Vagina (tissue), 2 donors: ENCODE results near the gene VAMP4. TPM values are rescaled to one million over a fixed set of nuclear protein-coding genes. Genes with fewer than 3 reads are reported as not detected.

ENCODE experiments used
- DNase-seq, 2 donors: peaks; one replicate each; pipeline ENCODE4 v3.0.0-alpha.2; 2017; ENCODE audit errors: extremely low spot score in 2 of 2
- H3K27ac ChIP-seq: fragments of 200-600 bp; sonication (generic); one replicate; pipeline ENCODE4 v1.5.1; 2019
- H3K27me3 ChIP-seq: fragments of 200-600 bp; sonication (generic); one replicate; pipeline ENCODE4 v1.5.1; 2019
- H3K36me3 ChIP-seq, 2 donors: fragments of 200-600 bp; sonication (generic); one replicate each; pipeline ENCODE4 v1.5.1; 2017 to 2019
- H3K4me1 ChIP-seq: fragments of 200-600 bp; sonication (generic); one replicate; pipeline ENCODE4 v1.5.1; 2019
- H3K4me3 ChIP-seq, 2 donors: fragments of 200-600 bp; sonication (generic); 1 replicate in 1 of 2; 2 replicates in 1 of 2; pipeline ENCODE4 v1.5.1; 2016 to 2019
- H3K9me3 ChIP-seq: fragments of 200-600 bp; sonication (generic); one replicate; pipeline ENCODE4 v1.5.1; 2019
- POLR2A ChIP-seq, 2 donors: fragments of 450-650 bp; IDR thresholded peaks; one replicate each; pipeline ENCODE4 v1.6.1; 2017; ENCODE audit warnings: antibody characterized with exemption in 2 of 2, mild to moderate bottlenecking in 2 of 2, moderate library complexity in 2 of 2
- POLR2AphosphoS5 ChIP-seq, 2 donors: sonication (generic); formaldehyde crosslinking; IDR thresholded peaks; one replicate each; pipeline ENCODE4 v1.9.0; 2017; ENCODE audit warnings: antibody characterized with exemption in 2 of 2, mild to moderate bottlenecking in 2 of 2, low read depth in 1 of 2; ENCODE audit not compliant: insufficient read depth in 1 of 2
- intact Hi-C: fragments of 100-400 bp; cut with DNase I; formaldehyde crosslinking; loops from one replicate; pipeline ENCODE4 v1.15.1; 2023
- total RNA-seq: library from RNA; depleted of rRNA; stranded (reverse); fragments of >200 nt; gene quantifications from one replicate; pipeline ENCODE4 v1.2.3, GENCODE V29; 2016
- TF ChIP-seq, protein P1 (sequence below), 3 experiments: fragments of 450-650 bp in 2 of 3; fragments of 200-600 bp in 1 of 3; sonication (generic) in 1 of 3; IDR thresholded peaks; one replicate each; pipeline ENCODE4 v1.5.1; 2017 to 2019; ENCODE audit warnings: antibody characterized with exemption in 3 of 3, mild to moderate bottlenecking in 2 of 3, moderate library complexity in 2 of 3

VAMP4 gene
- total RNA-seq, 1 donor from 2014 or later = 8.1 TPM

DNA sequence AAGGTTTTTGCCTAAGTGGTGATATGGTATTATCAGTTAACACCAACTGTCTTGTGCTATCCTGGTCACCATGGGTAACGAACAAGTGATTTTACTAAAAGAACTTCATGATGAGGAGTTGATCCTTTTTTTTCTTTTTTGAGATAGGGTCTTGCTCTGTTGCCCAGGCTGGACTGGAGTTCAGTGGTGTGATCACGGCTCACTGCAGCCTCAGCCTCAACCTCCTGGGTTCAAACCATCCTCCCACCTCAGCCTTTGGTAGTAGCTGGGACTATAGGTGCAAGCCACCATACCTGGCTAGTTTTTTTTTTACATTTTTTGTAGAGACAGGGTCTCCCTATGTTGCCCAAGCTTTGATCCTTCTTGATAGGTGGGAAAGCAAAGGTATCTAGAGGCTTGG, 44.7 kb upstream of the VAMP4 start:
- Histone ChIP-seq H3K36me3 (peaks cover 0 to 78% of the 10 kb centered on the region in 2 donors), H3K4me1 (peaks cover 37% of the 10 kb centered on the region), H3K4me3 (no peak overlapping the region), H3K9me3 (no peaks in the 10 kb centered on the region), H3K27ac (no peak overlapping the region), H3K27me3 (no peaks in the 10 kb centered on the region)
- TF ChIP-seq POLR2AphosphoS5 (IDR thresholded peaks at IDR 0.05; ENCODE audit: insufficient read depth in 1 of 2, low read depth in 1 of 2) (no peak), POLR2A (IDR thresholded peaks at IDR 0.05) (no peak)
- TF ChIP-seq, protein P1, sequence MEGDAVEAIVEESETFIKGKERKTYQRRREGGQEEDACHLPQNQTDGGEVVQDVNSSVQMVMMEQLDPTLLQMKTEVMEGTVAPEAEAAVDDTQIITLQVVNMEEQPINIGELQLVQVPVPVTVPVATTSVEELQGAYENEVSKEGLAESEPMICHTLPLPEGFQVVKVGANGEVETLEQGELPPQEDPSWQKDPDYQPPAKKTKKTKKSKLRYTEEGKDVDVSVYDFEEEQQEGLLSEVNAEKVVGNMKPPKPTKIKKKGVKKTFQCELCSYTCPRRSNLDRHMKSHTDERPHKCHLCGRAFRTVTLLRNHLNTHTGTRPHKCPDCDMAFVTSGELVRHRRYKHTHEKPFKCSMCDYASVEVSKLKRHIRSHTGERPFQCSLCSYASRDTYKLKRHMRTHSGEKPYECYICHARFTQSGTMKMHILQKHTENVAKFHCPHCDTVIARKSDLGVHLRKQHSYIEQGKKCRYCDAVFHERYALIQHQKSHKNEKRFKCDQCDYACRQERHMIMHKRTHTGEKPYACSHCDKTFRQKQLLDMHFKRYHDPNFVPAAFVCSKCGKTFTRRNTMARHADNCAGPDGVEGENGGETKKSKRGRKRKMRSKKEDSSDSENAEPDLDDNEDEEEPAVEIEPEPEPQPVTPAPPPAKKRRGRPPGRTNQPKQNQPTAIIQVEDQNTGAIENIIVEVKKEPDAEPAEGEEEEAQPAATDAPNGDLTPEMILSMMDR (IDR thresholded peaks at IDR 0.05) = no peak
- intact Hi-C loops = no loop called here
- no peak for DNase-seq

DNA sequence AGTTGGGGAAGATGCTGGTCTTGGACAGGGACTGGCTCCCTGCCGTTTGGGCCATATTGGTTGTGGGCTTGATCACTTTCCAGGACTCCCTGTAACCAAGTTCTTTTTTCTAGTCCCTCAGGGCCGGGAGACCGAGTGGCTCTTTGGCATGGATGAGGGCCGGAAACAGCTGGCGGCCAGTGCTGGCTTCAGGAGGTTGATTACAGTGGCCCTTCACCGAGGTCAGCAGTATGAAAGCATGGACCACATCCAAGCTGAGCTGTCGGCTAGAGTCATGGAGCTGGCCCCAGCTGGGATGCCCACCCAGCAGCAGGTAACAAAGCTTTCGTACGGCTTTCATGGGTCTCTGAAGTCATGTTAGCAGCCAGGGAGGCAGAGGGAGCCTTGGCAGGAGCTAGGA, 43.9 kb upstream of the VAMP4 start:
- TF ChIP-seq POLR2A (IDR thresholded peaks at IDR 0.05) = no peak
- TF ChIP-seq POLR2AphosphoS5 (IDR thresholded peaks at IDR 0.05; ENCODE audit: insufficient read depth in 1 of 2, low read depth in 1 of 2) = no peak
- TF ChIP-seq, protein P1 (IDR thresholded peaks at IDR 0.05) = no peak
- Histone ChIP-seq H3K4me3 (no peak overlapping the region), H3K9me3 (no peaks in the 10 kb centered on the region), H3K4me1 (peaks cover 37% of the 10 kb centered on the region), H3K27ac (no peak overlapping the region), H3K27me3 (no peaks in the 10 kb centered on the region), H3K36me3 (peaks cover 0 to 70% of the 10 kb centered on the region in 2 donors)
- intact Hi-C loops = no loop called here
- DNase-seq = peak in 1 of 2 donors; percentile 77

DNA sequence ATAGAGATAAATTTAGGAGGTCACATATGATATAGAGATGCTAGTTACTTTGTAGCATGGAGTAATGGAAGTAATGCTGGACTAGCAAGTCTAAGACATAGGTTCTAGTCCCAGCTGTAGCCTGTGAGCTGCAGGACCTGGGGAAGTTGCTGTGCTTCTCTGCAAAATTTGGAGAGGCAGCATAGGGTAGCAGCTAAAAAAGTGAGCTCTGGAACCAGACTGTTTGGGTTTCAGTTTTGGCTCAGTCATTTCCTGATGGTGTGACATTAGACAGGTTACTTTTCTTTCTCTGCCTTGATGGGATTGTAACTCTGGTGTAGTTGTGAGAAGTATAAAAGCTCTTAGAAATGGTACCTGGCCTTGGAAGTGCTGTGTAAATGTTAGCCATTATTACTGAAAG, 42.9 kb upstream of the VAMP4 start:
- Histone ChIP-seq H3K4me3 (no peak overlapping the region), H3K9me3 (no peaks in the 10 kb centered on the region), H3K4me1 (peaks cover 37% of the 10 kb centered on the region), H3K27ac (no peak overlapping the region), H3K36me3 (peaks cover 0 to 61% of the 10 kb centered on the region in 2 donors), H3K27me3 (no peaks in the 10 kb centered on the region)
- intact Hi-C loops = no loop called here
- TF ChIP-seq, protein P1 (IDR thresholded peaks at IDR 0.05) = no peak
- TF ChIP-seq POLR2A (IDR thresholded peaks at IDR 0.05) (no peak), POLR2AphosphoS5 (IDR thresholded peaks at IDR 0.05; ENCODE audit: insufficient read depth in 1 of 2, low read depth in 1 of 2) (no peak)
- no peak for DNase-seq

DNA sequence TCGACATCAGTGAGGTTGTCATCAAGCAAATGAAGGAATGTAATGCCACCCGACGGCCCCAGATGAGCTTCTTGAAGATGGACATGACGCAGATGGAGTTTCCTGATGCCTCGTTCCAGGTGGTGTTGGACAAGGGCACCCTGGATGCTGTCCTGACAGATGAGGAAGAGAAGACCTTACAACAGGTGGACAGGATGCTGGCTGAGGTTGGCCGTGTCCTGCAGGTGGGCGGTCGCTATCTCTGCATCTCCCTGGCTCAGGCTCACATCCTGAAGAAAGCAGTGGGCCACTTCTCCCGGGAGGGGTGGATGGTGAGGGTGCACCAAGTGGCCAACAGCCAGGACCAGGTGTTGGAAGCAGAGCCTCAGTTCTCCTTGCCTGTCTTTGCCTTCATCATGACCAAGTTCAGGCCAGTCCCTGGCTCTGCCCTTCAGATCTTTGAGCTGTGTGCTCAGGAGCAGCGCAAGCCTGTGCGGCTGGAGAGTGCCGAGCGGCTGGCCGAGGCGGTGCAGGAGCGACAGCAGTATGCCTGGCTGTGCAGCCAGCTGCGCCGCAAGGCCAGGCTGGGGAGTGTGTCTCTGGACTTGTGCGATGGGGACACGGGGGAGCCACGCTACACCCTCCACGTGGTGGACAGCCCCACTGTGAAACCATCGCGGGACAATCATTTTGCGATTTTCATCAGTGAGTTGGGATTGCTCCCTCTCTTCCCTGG, 42.1 kb upstream of the VAMP4 start:
- intact Hi-C loops = no loop called here
- DNase-seq = peak in 1 of 2 donors; percentile 80
- TF ChIP-seq, protein P1 (IDR thresholded peaks at IDR 0.05) = no peak
- TF ChIP-seq POLR2A (IDR thresholded peaks at IDR 0.05) = no peak
- TF ChIP-seq POLR2AphosphoS5 (IDR thresholded peaks at IDR 0.05; ENCODE audit: insufficient read depth in 1 of 2, low read depth in 1 of 2) = no peak
- Histone ChIP-seq H3K4me1 (peaks cover 37% of the 10 kb centered on the region), H3K36me3 (peaks cover 0 to 52% of the 10 kb centered on the region in 2 donors), H3K4me3 (no peak overlapping the region), H3K9me3 (no peaks in the 10 kb centered on the region), H3K27ac (no peak overlapping the region), H3K27me3 (no peaks in the 10 kb centered on the region)
